Large intestine (tissue), 3 donors: ENCODE measurements around the gene MLN. TPM values are rescaled to one million over a fixed set of nuclear protein-coding genes. Genes with fewer than 3 reads are reported as not detected.

ENCODE experiments used
- DNase-seq, 2 donors: peaks; one replicate each; pipeline versions ENCODE4 v3.0.0 to v3.0.0-alpha.2; 2013
- H3K27ac ChIP-seq: one replicate; pipeline ENCODE4 v1.5.1; 2013; ENCODE audit warnings: low read length
- H3K27me3 ChIP-seq: 2 replicates; pipeline ENCODE4 v1.6.1; 2013; ENCODE audit warnings: low read length; ENCODE audit not compliant: control insufficient read depth, insufficient read depth
- H3K36me3 ChIP-seq: 2 replicates; pipeline ENCODE4 v1.6.1; 2013; ENCODE audit warnings: low read length; ENCODE audit not compliant: control insufficient read depth, insufficient read depth
- H3K4me1 ChIP-seq: one replicate; pipeline ENCODE4 v1.6.1; 2013; ENCODE audit warnings: low read length; ENCODE audit not compliant: control insufficient read depth, insufficient read depth
- H3K4me3 ChIP-seq: one replicate; pipeline ENCODE4 v1.5.1; 2013; ENCODE audit warnings: low read length
- H3K9me3 ChIP-seq: one replicate; pipeline ENCODE4 v1.6.1; 2013; ENCODE audit warnings: mild to moderate bottlenecking, low read depth, low read length, moderate library complexity; ENCODE audit not compliant: control insufficient read depth
- WGBS: methylation state at CpG from one replicate; pipeline ENCODE4 v1.1.5; 2013; ENCODE audit warnings: low lambda C conversion rate; ENCODE audit not compliant: insufficient coverage; 5-methylcytosine and 5-hydroxymethylcytosine counted together
- polyA plus RNA-seq: library from polyadenylated mRNA; unstranded; fragments of 120-200 nt; gene quantifications from one replicate; pipeline ENCODE4 v1.2.1, GENCODE V29; 2013

MLN gene
- polyA plus RNA-seq, 1 donor: 154 TPM

DNA sequence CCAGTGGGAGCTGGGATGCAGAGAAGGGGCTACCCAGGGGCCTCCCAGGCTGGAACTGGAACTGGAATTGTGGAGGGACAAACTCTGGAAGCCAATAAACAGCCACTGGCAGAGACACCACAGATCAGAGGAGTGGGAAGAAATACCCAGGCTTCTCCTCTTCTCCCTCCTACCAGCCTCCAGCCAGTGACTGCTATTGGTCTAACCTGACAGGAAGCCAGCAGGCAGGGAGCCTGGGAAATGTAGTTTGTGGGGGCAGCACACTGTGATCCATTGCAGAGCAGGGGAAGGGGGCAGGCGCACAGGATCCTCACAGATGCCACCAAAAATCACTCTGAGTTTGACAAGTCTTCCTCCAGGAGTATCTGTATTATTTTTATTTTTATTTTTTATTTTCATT lies 12.1 kb upstream of the MLN start:
- no peaks in the 10 kb centered on the region for H3K4me1 ChIP-seq
- H3K27ac ChIP-seq: no peak overlapping the region
- H3K9me3 ChIP-seq: no peaks in the 10 kb centered on the region
- H3K4me3 ChIP-seq: no peak overlapping the region
- DNase-seq: no peak
- no CpG with 5 or more reads among the region's 1 CpG for WGBS
- peaks cover 20% of the 10 kb centered on the region for H3K27me3 ChIP-seq
- no peaks in the 10 kb centered on the region for H3K36me3 ChIP-seq

DNA sequence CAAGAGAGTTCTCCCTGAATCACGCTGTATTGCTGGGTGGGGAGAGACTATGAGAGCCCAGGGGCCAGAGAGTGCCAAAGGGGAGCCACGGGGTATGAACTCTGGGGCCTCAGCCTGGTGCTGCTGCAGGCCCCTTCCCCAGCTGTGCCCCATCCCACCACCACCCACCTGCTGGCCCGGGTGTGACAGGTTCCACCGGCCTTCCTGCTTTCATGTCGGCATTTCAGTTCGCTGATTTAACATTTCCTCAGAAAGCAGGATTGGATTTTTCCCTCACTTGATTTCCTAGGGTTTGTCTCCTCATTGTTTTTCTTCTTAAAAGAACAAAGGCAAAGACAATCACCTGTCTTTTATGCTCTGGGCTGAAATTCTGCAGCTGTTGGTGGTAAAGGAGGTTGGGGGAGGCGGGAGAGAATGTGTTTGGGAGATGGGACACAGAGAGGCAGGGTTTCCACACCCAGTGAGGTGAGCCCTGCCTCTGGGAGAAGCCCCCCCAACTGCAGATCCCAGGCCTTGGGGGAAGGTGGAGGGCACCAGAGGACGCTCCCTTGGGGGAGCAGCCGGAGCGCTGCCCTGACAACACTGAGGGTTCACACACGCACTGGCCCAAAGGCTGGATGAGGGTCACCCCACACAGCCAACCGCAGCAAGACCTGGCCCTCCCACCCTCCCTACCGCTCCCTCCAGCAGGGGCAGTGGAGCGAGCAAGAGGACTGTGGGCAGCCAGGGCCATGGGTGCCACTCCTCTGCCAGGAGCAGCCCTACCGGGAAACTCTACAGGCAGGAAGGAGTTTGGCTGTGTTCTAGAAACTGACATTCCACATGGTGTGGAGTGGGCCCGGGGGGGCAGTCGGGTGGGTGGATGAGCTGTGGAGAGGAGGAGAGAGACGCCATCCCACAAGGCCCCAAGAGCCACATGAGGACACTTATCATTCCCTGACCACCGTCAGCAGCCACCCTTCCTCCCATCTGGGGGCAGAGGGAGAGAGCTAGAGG lies 10.5 kb upstream of the MLN start:
- H3K27ac ChIP-seq: no peak overlapping the region
- 60% methylated on average over 1 of the region's 19 CpGs for WGBS
- H3K36me3 ChIP-seq: no peaks in the 10 kb centered on the region
- H3K9me3 ChIP-seq: no peaks in the 10 kb centered on the region
- peaks cover 27% of the 10 kb centered on the region for H3K27me3 ChIP-seq
- no peaks in the 10 kb centered on the region for H3K4me1 ChIP-seq
- no peak for DNase-seq
- H3K4me3 ChIP-seq: no peak overlapping the region

DNA sequence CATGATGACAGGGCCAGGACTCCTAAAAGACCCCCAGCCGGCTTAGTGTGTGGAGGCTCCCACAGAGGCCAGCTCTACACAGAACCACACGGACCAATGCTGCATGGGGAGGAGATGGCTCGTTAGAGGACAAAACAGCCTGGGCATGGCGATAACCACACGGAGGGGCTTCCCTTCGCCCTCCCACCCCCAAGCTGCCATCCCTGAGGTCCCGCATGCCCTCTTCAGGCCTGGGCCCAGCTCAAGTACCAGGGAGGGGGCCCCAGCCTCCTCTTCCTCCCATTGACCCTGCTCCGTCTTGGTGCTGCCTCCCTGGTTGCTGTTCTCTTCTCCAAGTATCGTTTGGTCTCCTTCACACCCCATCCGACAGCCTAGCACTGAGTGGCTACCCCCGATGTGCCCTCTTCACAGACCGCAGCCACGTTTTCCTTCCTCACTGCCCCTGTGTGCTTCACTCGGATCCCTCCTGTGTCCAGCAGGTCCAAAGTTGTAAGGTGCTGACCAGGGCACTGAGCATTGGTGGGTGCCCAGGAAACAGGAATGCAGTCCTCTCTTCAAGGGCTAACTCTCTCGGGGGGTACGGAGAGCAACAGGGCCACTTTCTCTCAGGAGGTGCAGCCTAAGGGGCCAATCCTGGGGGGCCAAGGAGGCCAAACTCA lies 9.6 kb upstream of the MLN start:
- Histone ChIP-seq H3K9me3 (no peaks in the 10 kb centered on the region), H3K4me1 (no peaks in the 10 kb centered on the region), H3K27me3 (peaks cover 35% of the 10 kb centered on the region), H3K27ac (no peak overlapping the region), H3K36me3 (no peaks in the 10 kb centered on the region), H3K4me3 (no peak overlapping the region)
- no peak for DNase-seq
- no CpG with 5 or more reads among the region's 16 CpGs for WGBS

DNA sequence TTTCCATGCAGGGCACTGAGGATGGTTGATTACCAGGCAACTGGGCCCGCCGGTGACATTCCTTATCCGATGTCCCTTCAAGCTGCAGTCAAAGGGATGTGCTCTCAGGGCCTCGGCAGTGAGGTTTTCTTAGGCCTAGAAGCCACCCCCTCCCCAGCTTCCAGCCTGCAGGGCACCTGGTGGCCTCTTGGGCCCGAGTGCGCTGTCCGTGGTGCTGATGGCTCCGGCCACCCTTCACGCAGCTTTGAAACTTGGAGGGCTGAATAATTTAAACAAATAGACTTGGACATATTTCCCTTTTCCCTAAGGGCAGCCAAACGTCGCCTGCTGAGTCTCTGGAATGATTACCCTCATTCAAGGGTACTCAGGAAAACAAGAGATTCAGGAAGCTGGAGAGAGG lies 8.9 kb upstream of the MLN start:
- H3K36me3 ChIP-seq: no peaks in the 10 kb centered on the region
- H3K27ac ChIP-seq: no peak overlapping the region
- H3K4me3 ChIP-seq: no peak overlapping the region
- H3K9me3 ChIP-seq: no peaks in the 10 kb centered on the region
- DNase-seq: peak; percentile 40 to 46
- H3K4me1 ChIP-seq: no peaks in the 10 kb centered on the region
- peaks cover 42% of the 10 kb centered on the region for H3K27me3 ChIP-seq
- WGBS: no CpG with 5 or more reads among the region's 11 CpGs

DNA sequence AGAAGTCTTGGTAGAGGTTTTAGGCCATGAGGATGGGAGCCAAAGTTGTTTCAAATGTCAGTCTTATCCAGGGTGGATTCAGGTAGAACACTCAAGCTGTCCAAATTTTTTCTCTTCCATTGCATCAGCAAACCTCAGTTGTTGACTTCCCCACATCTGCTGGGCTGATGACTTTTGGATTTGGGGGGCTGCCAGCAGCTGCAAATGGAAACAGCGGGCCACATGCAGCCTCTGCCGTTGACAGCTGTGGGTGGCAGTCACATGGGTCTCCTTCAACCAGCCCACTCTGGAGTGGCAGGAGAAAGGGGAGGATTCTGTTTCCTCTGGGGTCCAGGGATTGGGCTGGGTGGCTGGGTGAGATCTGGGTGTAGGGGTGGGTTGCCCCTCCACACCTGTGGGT lies 5.8 kb upstream of the MLN start:
- no peak overlapping the region for H3K27ac ChIP-seq
- peak in 1 of 2 donors; percentile 8 for DNase-seq
- H3K4me3 ChIP-seq: no peak overlapping the region
- H3K4me1 ChIP-seq: no peaks in the 10 kb centered on the region
- no CpG with 5 or more reads among the region's 2 CpGs for WGBS
- H3K27me3 ChIP-seq: peaks cover 43% of the 10 kb centered on the region
- H3K36me3 ChIP-seq: no peaks in the 10 kb centered on the region
- H3K9me3 ChIP-seq: no peaks in the 10 kb centered on the region

DNA sequence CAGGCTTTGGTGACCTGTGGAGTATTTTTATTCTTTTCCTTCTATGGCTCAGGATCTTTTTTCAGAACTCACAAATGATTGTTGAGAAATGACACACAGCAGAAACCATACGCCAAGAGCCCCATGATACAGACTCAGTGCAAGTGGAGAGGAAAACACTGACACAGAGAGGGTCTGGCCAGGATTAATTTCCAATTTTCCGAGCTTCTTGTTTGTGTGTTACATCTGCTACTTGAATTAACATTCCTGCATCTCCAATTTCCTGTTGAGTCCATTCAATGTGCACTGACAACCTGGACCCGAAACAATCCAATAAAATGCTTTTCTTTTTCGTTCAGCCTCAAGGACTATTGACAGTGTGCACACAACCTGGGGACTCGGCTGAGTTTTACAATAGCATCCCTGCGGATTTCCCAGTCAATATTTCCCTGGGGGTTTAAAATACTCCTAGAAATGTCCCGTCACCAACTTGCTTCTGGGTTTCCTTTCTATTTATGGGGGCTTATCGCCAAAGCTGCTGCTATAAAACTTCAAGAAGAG lies 4.9 kb upstream of the MLN start:
- DNase-seq: no peak
- Histone ChIP-seq H3K4me3 (no peak overlapping the region), H3K27me3 (peaks cover 36% of the 10 kb centered on the region), H3K4me1 (peaks cover 3% of the 10 kb centered on the region), H3K9me3 (no peaks in the 10 kb centered on the region), H3K27ac (no peak overlapping the region), H3K36me3 (no peaks in the 10 kb centered on the region)
- WGBS: 14% methylated on average over 1 of the region's 8 CpGs

DNA sequence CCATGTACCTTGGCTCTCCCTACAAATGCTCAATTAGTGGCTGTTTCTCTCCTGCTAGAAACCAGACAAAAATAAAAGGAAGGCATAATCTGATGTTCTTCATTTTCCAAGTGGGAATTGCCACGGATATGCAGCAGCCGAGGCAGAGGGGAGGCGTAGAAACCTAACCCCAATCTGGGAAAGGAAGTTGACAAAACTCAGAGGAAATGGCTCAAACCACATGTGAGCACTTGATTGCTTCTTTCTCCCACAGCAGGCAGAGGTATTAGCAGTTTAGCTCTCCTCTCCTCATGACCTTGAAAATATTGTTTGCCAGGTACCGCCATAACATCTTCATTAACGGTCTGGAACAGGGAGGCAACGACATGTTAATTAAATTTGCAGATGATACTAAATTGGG lies 3.8 kb upstream of the MLN start:
- Histone ChIP-seq H3K36me3 (no peaks in the 10 kb centered on the region), H3K9me3 (no peaks in the 10 kb centered on the region), H3K4me3 (no peak overlapping the region), H3K27me3 (peaks cover 34% of the 10 kb centered on the region), H3K27ac (no peak overlapping the region), H3K4me1 (peaks cover 5% of the 10 kb centered on the region)
- no peak for DNase-seq
- WGBS: no CpG with 5 or more reads among the region's 6 CpGs

DNA sequence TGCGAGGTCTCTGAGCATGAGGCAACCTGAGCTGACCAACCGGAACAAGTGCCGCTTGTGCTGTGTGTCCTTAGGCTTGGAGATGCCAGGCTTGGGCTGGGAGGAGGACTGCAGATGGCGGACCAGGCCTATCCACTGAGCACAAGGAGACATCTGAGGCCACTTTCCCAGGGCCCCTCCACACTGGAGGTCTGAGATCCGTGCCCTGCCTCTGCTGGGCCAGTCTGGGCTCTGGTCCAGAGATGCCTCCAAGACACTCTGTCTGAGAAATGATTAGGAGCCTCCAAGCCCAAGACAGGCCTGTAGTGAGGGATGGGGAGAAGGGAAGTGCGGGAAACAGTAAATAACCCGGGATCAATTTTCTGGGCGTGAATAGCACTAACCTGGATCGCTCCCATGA lies 3.0 kb upstream of the MLN start:
- WGBS: no CpG with 5 or more reads among the region's 9 CpGs
- DNase-seq: no peak
- H3K36me3 ChIP-seq: no peaks in the 10 kb centered on the region
- no peak overlapping the region for H3K4me3 ChIP-seq
- no peaks in the 10 kb centered on the region for H3K9me3 ChIP-seq
- peaks cover 34% of the 10 kb centered on the region for H3K27me3 ChIP-seq
- peaks cover 5% of the 10 kb centered on the region for H3K4me1 ChIP-seq
- no peak overlapping the region for H3K27ac ChIP-seq

DNA sequence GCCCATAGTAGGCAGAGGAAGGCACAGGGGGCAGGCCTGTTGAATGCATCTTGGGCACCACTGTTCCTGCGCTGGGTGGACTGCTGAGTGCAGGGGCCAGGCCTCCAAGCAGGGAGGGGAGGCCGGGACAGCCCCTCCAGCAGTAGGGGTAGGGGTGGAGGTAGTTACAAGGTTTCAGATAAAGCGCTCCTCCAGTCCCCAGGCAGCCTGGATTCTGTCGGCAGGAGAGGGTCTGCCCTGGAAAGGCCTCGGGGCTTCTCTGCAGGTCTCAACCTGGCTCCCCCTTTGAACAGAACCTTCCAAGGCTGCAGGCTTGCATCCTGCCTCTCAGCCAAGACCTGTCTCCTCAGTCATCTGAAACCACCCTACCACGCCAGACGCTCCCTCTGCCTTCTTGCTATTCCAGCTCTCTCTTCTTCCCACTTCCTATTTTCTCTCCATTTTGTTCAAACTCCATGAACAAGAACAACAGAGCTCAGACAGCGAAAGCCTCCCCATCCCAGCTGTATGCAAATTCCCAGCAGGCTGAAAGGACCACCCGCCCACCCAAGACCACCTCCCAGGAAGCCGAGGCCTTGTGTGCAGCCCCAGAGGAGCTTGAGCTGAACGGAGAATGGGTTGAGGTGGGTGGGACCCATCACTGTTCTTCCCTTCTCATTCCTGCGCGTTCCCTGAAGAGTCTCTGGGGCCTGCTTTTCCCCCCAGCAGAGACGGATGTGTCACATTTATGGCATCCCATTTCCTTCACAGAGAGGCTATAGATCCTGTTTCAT lies 1.4 kb downstream of the MLN start:
- Histone ChIP-seq H3K27me3 (peaks cover 3% of the 10 kb centered on the region), H3K9me3 (no peaks in the 10 kb centered on the region), H3K36me3 (no peaks in the 10 kb centered on the region), H3K4me1 (peaks cover 5% of the 10 kb centered on the region), H3K27ac (no peak overlapping the region), H3K4me3 (no peak overlapping the region)
- 88% methylated on average over 3 of the region's 14 CpGs for WGBS
- no peak for DNase-seq

DNA sequence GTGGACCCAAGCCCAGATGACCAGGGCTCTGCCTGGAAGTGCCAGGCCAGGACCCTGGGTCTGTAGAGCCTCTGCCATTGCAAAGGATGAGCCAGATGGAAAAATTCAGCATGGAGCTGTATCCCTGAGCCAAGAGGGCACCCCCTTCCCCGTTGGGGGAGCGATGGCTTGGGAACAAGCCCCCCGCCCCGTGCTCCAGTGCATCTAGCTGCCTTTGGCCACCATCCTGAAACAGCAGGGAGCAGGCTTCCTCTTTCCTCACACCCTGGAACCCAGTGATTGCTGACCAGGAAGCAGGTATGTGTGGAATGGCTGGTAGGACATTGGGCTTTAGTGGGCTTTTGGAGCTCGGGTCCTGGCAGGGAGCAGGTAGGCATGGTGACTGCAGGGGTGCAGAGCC lies 2.2 kb downstream of the MLN start:
- no peak for DNase-seq
- WGBS: no CpG with 5 or more reads among the region's 5 CpGs
- no peaks in the 10 kb centered on the region for H3K27me3 ChIP-seq

More for the DNA sequence above, 2.2 kb downstream of the MLN start:
- no peak overlapping the region for H3K27ac ChIP-seq
- no peak overlapping the region for H3K4me3 ChIP-seq
- peaks cover 5% of the 10 kb centered on the region for H3K4me1 ChIP-seq
- no peaks in the 10 kb centered on the region for H3K36me3 ChIP-seq
- no peaks in the 10 kb centered on the region for H3K9me3 ChIP-seq
